UCSD-AML1 (cell line): ENCODE data around the gene ARSA.

Experiments
- DNase-seq: peaks from one replicate; lab custom pipeline; 2025; ENCODE audit not compliant: unreplicated experiment; lab: John Stamatoyannopoulos, UW

Gene ARSA

DNA sequence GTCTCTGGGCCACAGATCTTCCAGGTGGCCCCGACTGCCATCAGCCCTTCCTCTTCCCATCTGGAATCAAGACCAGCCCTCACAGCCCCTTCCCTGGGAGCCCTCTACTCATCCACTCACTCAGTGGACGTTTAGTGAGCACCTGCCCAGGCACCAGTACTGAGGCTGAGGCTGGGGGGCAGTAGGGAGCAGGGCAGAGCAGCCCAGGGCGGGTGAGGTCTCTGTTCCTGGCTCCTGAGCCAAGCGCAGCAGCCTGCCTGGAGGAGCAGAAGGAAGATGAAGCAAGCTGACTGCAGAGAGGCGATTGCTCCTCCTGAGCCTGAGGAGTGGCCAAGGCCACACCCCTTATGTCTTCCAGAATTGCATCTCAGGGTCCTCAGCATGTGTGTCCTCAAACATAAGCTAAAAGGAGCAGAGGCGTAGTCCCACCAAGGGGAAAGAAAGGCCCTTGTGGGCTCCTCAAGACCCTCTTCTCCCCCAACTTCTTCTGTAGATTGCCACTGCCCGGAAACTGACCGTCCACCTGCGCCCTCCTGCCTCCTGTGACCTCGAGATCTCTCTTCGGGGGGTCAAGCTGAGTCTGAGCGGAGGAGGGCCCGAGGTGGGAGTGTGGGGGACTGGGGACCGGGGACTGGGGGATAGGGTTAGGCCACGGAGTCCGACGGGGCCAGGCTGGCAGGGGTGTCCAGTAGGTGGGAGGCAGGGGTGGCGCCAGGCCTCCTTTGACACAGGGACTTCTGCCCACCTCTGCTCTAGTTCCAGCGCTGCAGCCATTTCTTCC is 21.6 kb downstream of the ARSA start:
- peak; percentile 36 for DNase-seq

DNA sequence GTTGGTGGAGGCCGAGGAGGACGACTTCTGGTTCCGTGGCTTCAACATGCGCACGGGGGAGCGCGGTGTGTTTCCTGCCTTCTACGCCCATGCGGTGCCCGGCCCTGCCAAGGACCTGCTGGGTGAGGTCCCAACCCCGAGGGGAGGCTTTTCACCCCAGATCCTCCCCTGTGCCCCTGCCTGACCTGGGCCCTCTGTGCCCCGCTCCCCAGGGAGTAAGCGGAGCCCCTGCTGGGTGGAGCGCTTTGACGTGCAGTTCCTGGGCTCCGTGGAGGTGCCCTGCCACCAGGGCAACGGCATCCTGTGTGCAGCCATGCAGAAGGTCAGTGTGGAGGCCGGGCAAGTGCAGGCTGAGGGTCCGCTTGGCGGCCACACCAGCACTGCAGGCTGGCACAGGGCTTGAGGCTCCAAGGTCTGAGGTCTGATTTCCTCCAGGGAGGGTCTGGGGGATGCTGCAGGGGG is 22.3 kb downstream of the ARSA start:
- no peak for DNase-seq

GRCh38 chr22:50605002-50605612 is 22.8 kb downstream of the ARSA start:
- DNase-seq: no peak

DNA sequence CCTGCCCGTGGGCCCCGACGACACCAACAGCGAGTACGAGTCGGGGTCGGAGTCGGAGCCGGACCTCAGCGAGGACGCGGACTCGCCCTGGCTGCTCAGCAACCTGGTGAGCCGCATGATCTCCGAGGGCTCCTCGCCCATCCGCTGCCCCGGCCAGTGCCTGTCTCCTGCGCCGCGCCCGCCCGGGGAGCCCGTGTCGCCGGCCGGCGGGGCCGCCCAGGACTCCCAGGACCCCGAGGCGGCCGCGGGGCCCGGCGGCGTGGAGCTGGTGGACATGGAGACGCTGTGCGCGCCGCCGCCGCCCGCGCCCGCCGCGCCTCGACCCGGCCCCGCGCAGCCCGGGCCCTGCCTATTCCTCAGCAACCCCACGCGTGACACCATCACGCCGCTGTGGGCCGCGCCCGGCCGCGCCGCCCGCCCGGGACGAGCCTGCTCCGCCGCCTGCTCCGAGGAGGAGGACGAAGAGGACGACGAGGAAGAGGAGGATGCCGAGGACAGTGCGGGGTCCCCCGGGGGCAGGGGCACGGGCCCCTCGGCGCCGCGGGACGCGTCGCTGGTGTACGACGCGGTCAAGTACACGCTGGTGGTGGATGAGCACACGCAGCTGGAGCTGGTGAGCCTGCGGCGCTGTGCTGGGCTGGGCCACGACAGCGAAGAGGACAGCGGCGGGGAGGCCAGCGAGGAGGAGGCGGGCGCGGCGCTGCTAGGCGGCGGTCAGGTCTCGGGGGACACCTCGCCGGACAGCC is 23.5 kb downstream of the ARSA start:
- DNase-seq: no peak

GRCh38 chr22:50603511-50604255 is 24.3 kb downstream of the ARSA start:
- DNase-seq: no peak

DNA sequence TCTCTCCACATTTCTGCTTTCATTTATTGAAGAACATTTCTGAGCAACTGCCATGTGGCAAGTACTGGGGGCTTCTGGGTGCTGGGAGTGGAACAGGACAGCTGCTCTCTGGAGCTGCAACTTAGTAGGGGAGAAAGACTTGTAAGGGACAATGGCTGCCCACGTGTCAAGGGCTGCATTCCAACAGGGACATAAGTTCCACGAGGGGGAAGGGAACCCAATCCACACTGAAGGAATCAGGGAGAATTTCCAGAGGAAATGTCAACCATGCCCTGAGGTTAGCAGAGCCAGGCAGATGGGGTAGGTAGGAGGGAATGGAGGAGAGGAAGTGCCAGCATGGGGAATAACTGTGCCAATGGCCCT is 25.6 kb downstream of the ARSA start:
- no peak for DNase-seq

GRCh38 chr22:50601669-50602337 is 26.1 kb downstream of the ARSA start:
- no peak for DNase-seq

- DNase-seq: no peak
Observed at GRCh38 chr22:50600967-50601668, 26.8 kb downstream of the ARSA start.

DNA sequence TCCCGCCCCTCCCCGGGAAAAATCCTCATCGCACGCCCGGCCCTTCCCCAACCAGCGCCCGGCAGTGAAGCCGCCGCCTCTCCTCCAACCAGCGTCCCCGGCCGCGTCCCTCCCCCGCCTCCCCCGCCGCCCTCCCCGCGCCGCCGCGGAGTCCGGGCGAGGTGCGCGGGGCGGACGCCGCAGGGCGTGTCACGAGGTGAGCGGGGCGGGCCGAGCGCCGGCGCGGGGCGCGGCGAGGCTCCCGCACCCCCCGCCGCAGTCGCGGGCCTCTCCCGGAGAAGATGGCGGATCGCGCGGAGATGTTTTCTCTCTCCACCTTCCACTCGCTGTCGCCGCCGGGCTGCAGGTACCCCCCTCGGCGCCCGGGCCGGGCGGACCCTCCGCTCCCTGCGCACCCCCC is 27.4 kb downstream of the ARSA start, which contains the start of gene MAPK8IP2:
MAPK8IP2 (plus strand) TSS at position 256 of the 400 bp plus-strand sequence; CDS start at position 282, 26 bp downstream.
- no peak for DNase-seq

DNA sequence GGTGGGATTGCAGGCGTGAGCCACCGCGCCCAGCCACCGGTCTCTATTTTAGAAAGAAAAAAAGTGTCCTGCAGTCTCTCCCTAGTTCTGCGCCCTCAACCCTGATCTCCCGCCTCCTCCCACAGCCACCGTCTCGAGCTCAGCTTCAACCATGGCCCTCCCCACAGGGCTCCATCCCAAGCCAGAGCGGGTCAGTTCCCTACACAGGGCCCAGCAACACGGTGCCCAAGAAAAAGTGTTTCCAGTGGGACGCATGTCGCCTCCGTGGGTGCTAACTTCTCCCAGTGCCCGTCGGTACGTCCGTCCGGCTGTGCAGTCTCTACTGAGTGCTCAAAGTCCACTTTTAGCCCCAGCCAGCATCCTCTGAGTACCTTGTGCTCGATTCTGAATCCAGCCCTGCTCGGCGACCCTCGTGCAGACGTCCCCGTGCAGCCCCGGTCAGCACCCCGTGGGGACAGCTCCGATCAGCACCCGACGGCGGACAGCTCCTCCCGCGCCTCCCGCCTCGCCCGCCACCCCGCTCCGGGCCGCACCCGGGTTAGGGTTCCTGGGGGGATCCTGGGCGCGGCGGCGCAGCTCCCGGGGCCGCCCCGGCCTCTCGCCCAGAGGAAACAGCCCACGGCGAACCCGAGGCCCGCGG is 28.0 kb downstream of the ARSA start:
- peak; percentile 48 for DNase-seq

DNA sequence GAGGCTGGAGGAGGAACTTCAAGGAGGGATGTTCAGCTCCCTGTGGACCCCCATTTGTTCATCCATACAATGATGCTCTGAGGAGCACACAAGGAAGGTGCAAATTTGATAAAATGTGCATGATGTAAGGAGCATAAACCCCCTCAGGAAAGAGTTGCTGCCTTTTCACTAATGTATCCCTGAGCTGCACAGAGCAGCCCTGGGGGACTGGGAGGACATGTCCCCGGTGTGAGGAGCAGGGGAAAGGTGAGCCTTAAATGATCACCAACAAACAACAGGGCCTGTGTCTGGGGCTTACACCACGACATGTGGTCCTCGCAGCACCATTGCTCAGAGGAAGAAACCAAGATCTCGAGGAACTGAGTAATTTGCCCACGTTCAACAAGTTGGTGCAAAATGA is 30.9 kb downstream of the ARSA start:
- no peak for DNase-seq

DNA sequence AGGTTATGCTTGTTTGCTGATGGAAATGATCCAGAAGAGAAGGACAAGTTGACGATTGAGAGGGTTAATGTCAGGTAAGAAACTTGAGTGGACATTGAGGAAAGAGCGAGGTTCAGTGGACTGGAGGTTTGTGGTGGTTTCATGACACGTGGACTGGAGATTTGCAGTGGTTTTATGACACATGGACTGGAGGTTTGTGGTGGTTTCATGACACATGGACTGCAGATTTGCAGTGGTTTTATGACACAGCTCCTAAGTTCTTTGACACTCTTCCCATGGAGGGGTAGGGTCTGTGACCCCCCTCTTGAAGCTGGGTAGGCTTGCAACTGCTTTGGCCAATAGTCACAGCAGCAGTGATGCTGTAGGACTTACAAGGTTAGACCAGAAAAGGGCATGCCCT is 32.8 kb downstream of the ARSA start:
- DNase-seq: no peak

- DNase-seq: no peak
Observed at GRCh38 chr22:50587407-50587806, 40.5 kb downstream of the ARSA start.

DNA sequence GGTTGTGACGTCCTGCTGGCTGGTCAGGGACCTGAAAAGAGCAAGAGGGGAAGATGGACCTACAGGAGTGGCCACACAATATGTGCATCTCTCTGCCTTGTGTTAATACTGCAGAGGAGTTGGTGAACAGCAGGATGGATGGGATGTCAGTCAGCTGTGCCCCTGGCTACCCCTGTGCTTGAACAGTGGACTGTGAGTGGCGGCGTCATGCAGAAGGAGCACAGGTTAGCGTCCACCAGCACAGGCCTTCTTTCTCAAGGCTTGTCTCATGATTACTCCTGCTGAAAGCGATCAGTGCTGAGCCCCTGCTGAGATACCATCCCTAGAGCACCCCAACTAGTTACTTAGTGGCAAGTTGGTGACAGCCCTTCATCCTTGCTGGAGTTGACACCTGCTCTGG is 41.5 kb downstream of the ARSA start:
- no peak for DNase-seq

DNA sequence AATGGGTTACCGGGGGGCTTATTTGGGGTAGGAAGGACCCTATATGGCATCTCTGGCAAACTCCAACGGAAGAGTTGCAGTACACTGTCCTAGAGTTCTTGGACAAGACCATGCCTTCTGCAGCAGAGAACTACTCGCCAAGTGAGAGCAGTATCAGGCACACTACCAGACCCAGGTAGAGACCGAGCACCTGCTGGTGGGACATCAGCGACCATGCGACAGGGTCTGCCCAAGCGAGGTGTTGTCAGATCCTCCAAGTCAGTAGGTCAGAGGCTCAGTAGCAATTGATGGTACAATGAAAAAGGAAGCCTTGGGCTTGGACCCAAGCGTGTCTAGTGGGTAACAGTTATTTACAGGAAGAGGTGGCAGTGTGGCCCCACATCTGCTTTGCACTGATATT is 42.2 kb downstream of the ARSA start:
- no peak for DNase-seq

DNA sequence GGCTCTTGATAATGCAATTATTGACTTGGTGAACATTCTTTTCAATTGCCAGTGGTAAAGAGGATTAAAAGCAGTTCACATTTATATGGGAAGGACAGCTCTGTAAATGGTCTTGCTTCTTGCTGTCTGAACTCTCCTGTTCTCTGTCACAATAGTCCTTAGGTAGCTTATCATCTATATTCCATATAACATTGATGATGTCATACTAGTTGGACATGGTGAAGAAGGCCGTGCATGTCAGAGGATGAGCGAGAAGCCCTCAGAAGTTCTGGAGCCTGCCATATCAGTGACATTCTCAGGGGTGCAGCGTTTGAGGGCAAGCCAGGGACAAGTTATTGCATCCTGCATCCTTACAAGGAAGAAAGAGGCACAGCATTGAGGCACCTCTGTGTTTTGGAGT is 42.7 kb downstream of the ARSA start:
- DNase-seq: no peak

DNA sequence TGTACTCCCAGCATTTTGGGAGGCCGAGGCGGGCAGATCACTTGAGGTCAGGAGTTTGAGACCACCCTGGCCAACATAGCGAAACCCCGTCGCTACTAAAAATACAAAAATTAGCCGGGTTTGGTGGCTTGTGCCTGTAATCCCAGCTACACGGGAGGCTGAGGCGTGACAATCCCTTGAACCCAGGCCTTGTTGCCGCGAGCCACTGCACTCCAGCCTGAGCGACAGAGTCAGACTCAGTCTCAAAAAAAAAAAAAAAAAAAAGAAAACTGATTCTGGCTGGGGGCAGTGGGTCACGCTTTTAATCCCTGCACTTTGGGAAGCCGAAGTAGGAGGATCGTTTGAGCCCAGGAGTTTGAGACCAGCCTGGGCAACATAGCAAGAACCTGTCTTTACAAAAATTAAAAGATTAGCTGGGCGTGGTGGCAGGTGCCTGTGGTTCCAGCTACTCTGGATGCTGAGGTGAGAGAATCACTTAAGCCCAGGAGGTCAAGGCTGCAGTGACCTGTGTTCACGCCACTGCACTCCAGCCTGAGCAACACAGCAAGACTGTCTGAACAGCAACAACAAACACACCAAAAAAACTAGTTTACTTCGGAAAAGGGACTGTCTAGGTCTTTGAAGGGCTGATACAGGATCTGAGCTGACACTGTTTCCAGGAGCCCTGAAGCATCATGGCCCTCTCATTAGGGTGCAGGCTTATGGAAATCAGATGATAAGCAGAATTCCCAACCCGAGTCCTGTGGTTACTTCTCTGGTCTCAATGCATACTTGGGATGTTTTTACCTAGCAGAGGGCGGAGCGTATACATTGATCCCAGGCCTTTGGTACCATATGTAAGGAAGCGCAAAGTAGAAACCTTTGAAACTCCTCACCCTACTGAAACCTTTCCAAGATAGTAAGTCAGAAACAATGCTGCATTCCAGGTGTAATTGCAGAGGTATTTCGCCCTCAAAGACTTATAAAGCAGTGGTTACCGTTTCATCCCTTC is 43.6 kb downstream of the ARSA start:
- no peak for DNase-seq

DNA sequence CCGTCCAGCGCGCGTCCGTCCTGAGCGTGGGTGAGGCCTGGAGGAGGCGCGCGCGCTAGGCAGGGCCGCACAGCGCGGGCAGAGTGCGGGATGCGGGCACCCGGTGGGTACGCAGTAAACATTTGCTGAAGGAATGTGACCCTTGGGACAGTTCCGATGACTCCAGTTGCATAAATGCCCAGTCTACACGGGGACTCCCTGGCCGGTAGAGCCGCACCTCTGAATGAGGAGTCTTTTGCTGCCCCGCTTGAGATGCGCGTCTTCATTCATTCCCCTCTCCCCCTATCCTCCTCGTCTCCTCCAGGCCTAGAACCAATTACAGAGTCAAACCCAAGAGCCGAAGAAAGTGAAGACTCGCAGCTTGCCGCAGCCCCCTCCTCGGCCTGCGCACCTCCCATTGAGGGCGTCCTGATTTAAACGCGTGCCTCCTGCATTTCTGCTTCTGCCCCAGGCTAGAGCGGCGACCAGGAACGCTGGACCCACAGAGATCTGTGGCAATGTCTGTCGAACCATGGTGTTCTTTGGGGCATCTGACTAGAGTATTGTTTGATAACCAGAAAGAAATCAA is 44.6 kb downstream of the ARSA start:
- no peak for DNase-seq
